Measurements from ENCODE around the gene RHOBTB1.

Gene RHOBTB1

GRCh38 chr10:60911216-60911615 lies 32.8 kb downstream of the RHOBTB1 start:
- Histone ChIP-seq H3K9me3 (ENCODE audit: insufficient read depth, low read depth, low read length) (0 out of 2 replicates have a peak, but pooled peaks cover 3% of the 10 kb centered on the region), H2AFZ (ENCODE audit: low read length) (peak overlapping the region; percentile 50; the same call in 1 of the 2 replicates), H3K9ac (ENCODE audit: low read depth, low read length, poor library complexity, severe bottlenecking) (no peak overlapping the region), H3K9me2 (replicated peaks; ENCODE audit: low read depth, low read length) (no peaks in the 10 kb centered on the region), H3K79me2 (ENCODE audit: insufficient read depth, low read length) (no peaks in the 10 kb centered on the region), H4K20me1 (ENCODE audit: insufficient read depth, low read length, poor library complexity, severe bottlenecking) (no peaks in the 10 kb centered on the region), H3K4me3 (ENCODE audit: low read length, poor library complexity, severe bottlenecking) (no peak overlapping the region), H3K4me1 (ENCODE audit: insufficient read depth, low read length, poor library complexity, severe bottlenecking) (peaks cover 12% of the 10 kb centered on the region), H3K4me2 (ENCODE audit: low read depth, low read length, poor library complexity, severe bottlenecking) (no peak overlapping the region), H3K36me3 (ENCODE audit: insufficient read depth, low read length) (no peaks in the 10 kb centered on the region), H3F3A (ENCODE audit: low read depth) (0 out of 2 replicates have a peak, but pooled peaks cover 3% of the 10 kb centered on the region), H3K27me3 (ENCODE audit: insufficient read depth, low read length, poor library complexity, severe bottlenecking) (no peaks in the 10 kb centered on the region)
- TF ChIP-seq, protein P1, sequence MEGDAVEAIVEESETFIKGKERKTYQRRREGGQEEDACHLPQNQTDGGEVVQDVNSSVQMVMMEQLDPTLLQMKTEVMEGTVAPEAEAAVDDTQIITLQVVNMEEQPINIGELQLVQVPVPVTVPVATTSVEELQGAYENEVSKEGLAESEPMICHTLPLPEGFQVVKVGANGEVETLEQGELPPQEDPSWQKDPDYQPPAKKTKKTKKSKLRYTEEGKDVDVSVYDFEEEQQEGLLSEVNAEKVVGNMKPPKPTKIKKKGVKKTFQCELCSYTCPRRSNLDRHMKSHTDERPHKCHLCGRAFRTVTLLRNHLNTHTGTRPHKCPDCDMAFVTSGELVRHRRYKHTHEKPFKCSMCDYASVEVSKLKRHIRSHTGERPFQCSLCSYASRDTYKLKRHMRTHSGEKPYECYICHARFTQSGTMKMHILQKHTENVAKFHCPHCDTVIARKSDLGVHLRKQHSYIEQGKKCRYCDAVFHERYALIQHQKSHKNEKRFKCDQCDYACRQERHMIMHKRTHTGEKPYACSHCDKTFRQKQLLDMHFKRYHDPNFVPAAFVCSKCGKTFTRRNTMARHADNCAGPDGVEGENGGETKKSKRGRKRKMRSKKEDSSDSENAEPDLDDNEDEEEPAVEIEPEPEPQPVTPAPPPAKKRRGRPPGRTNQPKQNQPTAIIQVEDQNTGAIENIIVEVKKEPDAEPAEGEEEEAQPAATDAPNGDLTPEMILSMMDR (conservative IDR thresholded peaks at IDR 0.05; ENCODE audit: low read length): no peak
- TF ChIP-seq EZH2phosphoT487 (IDR thresholded peaks at IDR 0.05; ENCODE audit: borderline replicate concordance): no peak

- H3K4me3 ChIP-seq (ENCODE audit: low read length, poor library complexity, severe bottlenecking): peak overlapping the region; percentile 1
- H4K20me1 ChIP-seq (ENCODE audit: insufficient read depth, low read length, poor library complexity, severe bottlenecking): no peaks in the 10 kb centered on the region
- H3F3A ChIP-seq (ENCODE audit: low read depth): 0 out of 2 replicates have a peak, but pooled peaks cover 3% of the 10 kb centered on the region
- no peaks in the 10 kb centered on the region for H3K9me2 ChIP-seq (replicated peaks; ENCODE audit: low read depth, low read length)
- TF ChIP-seq EZH2phosphoT487 (IDR thresholded peaks at IDR 0.05; ENCODE audit: borderline replicate concordance): no peak
- TF ChIP-seq, protein P1 (conservative IDR thresholded peaks at IDR 0.05; ENCODE audit: low read length): no peak
- H3K4me1 ChIP-seq (ENCODE audit: insufficient read depth, low read length, poor library complexity, severe bottlenecking): peaks cover 12% of the 10 kb centered on the region
- H3K79me2 ChIP-seq (ENCODE audit: insufficient read depth, low read length): no peaks in the 10 kb centered on the region
- no peaks in the 10 kb centered on the region for H3K36me3 ChIP-seq (ENCODE audit: insufficient read depth, low read length)
- peak overlapping the region; percentile 50; the same call in 1 of the 2 replicates for H2AFZ ChIP-seq (ENCODE audit: low read length)
- no peak overlapping the region for H3K9ac ChIP-seq (ENCODE audit: low read depth, low read length, poor library complexity, severe bottlenecking)
- H3K4me2 ChIP-seq (ENCODE audit: low read depth, low read length, poor library complexity, severe bottlenecking): peak overlapping the region; percentile 23
- H3K9me3 ChIP-seq (ENCODE audit: insufficient read depth, low read depth, low read length): 0 out of 2 replicates have a peak, but pooled peaks cover 3% of the 10 kb centered on the region
- H3K27me3 ChIP-seq (ENCODE audit: insufficient read depth, low read length, poor library complexity, severe bottlenecking): no peaks in the 10 kb centered on the region
These were observed 33.4 kb downstream of the RHOBTB1 start for GRCh38 chr10:60910543-60910942.

DNA sequence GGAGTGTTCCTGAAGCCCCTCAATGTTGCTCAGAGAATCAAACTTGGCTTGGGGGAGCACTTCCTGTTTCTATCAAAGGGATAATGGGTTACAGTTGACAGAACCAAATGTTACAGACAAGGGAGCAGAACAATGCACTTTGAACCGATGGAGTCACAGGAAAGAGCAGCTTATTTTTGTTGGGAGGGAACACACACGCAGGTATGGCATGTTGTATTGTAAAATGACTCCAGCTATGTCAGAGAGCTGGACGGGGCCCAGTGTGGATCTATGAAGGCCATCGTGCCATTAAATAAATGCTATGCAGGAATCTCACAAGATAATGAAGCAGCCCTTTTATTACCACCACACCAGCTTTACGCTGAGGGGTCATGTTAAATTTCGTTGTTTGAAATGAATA lies 35.1 kb downstream of the RHOBTB1 start:
- TF ChIP-seq, protein P1 (conservative IDR thresholded peaks at IDR 0.05; ENCODE audit: low read length): no peak
- no peak for TF ChIP-seq EZH2phosphoT487 (IDR thresholded peaks at IDR 0.05; ENCODE audit: borderline replicate concordance)
- Histone ChIP-seq H3K9me3 (ENCODE audit: insufficient read depth, low read depth, low read length) (0 out of 2 replicates have a peak, but pooled peaks cover 3% of the 10 kb centered on the region), H3K36me3 (ENCODE audit: insufficient read depth, low read length) (no peaks in the 10 kb centered on the region), H3K4me2 (ENCODE audit: low read depth, low read length, poor library complexity, severe bottlenecking) (no peak overlapping the region), H3F3A (ENCODE audit: low read depth) (0 out of 2 replicates have a peak, but pooled peaks cover 3% of the 10 kb centered on the region), H3K79me2 (ENCODE audit: insufficient read depth, low read length) (no peaks in the 10 kb centered on the region), H2AFZ (ENCODE audit: low read length) (no peak overlapping the region), H3K9me2 (replicated peaks; ENCODE audit: low read depth, low read length) (no peaks in the 10 kb centered on the region), H4K20me1 (ENCODE audit: insufficient read depth, low read length, poor library complexity, severe bottlenecking) (no peaks in the 10 kb centered on the region), H3K4me3 (ENCODE audit: low read length, poor library complexity, severe bottlenecking) (no peak overlapping the region), H3K4me1 (ENCODE audit: insufficient read depth, low read length, poor library complexity, severe bottlenecking) (peaks cover 12% of the 10 kb centered on the region), H3K9ac (ENCODE audit: low read depth, low read length, poor library complexity, severe bottlenecking) (no peak overlapping the region), H3K27me3 (ENCODE audit: insufficient read depth, low read length, poor library complexity, severe bottlenecking) (no peaks in the 10 kb centered on the region)

Data from Loucy (cell line).